HG03354 (cell line): ENCODE data around the gene TPGS2.
"Not testable (repeated sequence)": the region's sequence is repeated elsewhere in the genome, so short reads cannot be mapped to it uniquely, and the experiment has no call there.

ENCODE experiments used
- ATAC-seq: cut with Tn5 transposase; IDR thresholded peaks from one replicate; pipeline ENCODE4 v1.9.1; 2021; ENCODE audit warnings: mild to moderate bottlenecking; ENCODE audit not compliant: unreplicated experiment, poor library complexity, severe bottlenecking

Gene TPGS2

GRCh38 chr18:36828630-36829361 is at the start of gene TPGS2, which contains the start of gene KIAA1328:
TSS of gene TPGS2 (minus strand) at chr18:36829002. CDS start at chr18:36828767, 235 bp downstream.
TSS of gene KIAA1328 (plus strand) at chr18:36829127. CDS start at chr18:36829139, 12 bp downstream.
- peak; percentile 92 for ATAC-seq

- not testable (repeated sequence) for ATAC-seq
Observed at GRCh38 chr18:36873826-36874225, 45.0 kb upstream of the TPGS2 start.

- no peak for ATAC-seq
Observed at GRCh38 chr18:36872329-36872728, 43.5 kb upstream of the TPGS2 start.

- no peak for ATAC-seq
Observed at GRCh38 chr18:36871801-36872200, 43.0 kb upstream of the TPGS2 start.

GRCh38 chr18:36867056-36867455 is 38.3 kb upstream of the TPGS2 start:
- ATAC-seq: no peak

GRCh38 chr18:36862182-36862581 is 33.4 kb upstream of the TPGS2 start:
- ATAC-seq: no peak

- ATAC-seq: no peak
Observed at GRCh38 chr18:36856815-36857214, 28.0 kb upstream of the TPGS2 start.

- no peak for ATAC-seq
Observed at GRCh38 chr18:36851202-36851590, 22.4 kb upstream of the TPGS2 start.

- no peak for ATAC-seq
Observed at GRCh38 chr18:36850527-36851201, 21.9 kb upstream of the TPGS2 start.

GRCh38 chr18:36849288-36850006 is 20.6 kb upstream of the TPGS2 start:
- no peak for ATAC-seq

- no peak for ATAC-seq
Observed at GRCh38 chr18:36848609-36849008, 19.8 kb upstream of the TPGS2 start.

- ATAC-seq: peak; percentile 67
Observed at GRCh38 chr18:36843784-36844183, 15.0 kb upstream of the TPGS2 start.

GRCh38 chr18:36843199-36843598 is 14.4 kb upstream of the TPGS2 start:
- ATAC-seq: no peak

GRCh38 chr18:36839835-36840234 is 11.0 kb upstream of the TPGS2 start:
- no peak for ATAC-seq

GRCh38 chr18:36835927-36836326 is 7.1 kb upstream of the TPGS2 start:
- no peak for ATAC-seq

GRCh38 chr18:36833120-36833519 is 4.3 kb upstream of the TPGS2 start:
- no peak for ATAC-seq

GRCh38 chr18:36831139-36831538 is 2.3 kb upstream of the TPGS2 start:
- no peak for ATAC-seq

- ATAC-seq: no peak
Observed at GRCh38 chr18:36830158-36830495, 1.3 kb upstream of the TPGS2 start.

- no peak for ATAC-seq
Observed at GRCh38 chr18:36829362-36830157, 758 bp upstream of the TPGS2 start.

GRCh38 chr18:36828157-36828629 is 609 bp downstream of the TPGS2 start:
- ATAC-seq: peak; percentile 2
